ENCODE results near the gene ENGASE.
"Not testable (repeated sequence)": the region's sequence is repeated elsewhere in the genome, so short reads cannot be mapped to it uniquely, and the experiment has no call there.

The ENGASE gene

GRCh38 chr17:79074649-79075445 is at the start of gene ENGASE:
Gene ENGASE, plus strand, starts transcription at chr17:79074824. Its CDS starts 121 bp downstream, at chr17:79074945.
- DNase-seq: peak; percentile 83

GRCh38 chr17:79024901-79025737 is 49.5 kb upstream of the ENGASE start:
- DNase-seq: no peak

DNA sequence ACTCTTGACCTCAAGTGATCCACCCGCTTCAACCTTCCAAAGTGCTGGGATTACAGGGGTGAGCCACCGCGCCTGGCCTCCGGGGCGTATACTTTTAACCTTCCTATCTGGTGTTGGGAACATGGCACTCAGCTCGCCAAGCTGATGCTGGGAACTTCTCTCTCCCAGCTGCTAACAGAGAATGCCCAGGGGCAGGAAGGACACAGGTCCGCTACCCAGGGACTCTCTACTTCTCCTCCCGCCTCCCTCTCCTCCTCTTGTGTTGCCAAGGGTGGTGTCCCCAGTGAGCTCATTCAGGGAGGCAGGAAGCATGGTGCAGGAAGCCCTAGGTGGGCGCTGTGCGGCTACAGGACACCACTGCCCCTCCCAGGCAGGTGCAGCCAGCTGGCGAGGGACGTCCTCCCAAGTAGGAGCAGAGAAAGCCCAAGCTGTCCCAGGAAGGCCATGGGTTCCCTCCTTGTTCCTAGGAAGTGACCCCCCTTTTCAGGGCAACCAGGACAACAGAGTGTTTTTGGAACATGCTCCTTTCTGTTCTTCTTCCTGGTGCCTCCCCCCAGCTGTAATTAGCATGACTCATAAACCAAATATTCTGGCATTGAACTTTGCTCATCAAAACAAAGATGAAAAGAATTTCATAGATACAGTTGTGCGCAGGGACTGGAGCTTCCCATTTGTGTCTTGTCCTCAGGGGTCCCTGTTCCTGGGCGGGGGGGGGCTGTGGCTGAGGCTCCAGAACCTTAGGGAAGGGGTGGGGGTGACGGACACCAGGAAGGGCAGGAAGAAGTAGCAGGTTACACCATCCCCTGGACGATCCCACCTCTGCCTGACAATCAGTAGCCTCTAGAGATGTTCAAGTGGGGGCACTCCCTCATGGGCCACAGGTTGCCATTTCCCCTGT is 48.0 kb upstream of the ENGASE start:
- peak; percentile 85 for DNase-seq

DNA sequence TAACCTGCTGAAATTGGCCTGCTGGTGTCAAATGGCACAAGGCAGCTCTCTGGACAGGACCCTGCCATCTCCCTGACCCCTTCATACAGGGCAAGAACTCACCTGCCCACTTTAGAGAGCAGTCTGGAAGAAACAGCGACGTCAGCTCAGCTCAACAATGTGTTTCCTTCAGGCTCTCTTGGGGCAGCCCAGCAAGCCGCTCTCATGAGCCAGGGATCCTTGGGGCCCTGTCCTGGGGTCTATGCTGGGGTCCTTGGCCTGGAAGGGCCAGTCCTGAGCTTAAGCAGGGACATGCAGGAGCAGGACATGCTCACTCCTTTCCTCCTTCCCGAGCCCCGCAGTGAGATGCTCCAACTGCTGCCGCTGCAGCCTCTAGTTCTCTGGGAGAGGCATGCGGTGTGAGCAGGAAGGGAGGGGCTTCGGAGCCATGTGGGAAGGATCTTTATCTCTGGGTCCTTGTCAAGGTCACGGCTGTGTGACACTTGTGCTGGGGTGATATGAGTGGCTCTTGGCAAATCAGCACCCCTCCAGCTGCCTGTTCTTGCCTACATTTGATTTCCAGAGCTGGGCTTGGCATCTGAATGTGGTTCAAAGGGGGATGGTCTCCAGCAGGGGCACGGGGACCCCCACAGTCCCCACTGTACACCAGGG is 47.2 kb upstream of the ENGASE start:
- DNase-seq: no peak

GRCh38 chr17:79027925-79028491 is 46.6 kb upstream of the ENGASE start:
- DNase-seq: no peak

- no peak for DNase-seq
Observed at GRCh38 chr17:79028496-79029326, 45.9 kb upstream of the ENGASE start.

GRCh38 chr17:79029327-79030009 is 45.2 kb upstream of the ENGASE start:
- DNase-seq: no peak

- not testable (repeated sequence) for DNase-seq
Observed at GRCh38 chr17:79030636-79031035, 44.0 kb upstream of the ENGASE start.

- no peak for DNase-seq
Observed at GRCh38 chr17:79031996-79032875, 42.4 kb upstream of the ENGASE start.

- no peak for DNase-seq
Observed at GRCh38 chr17:79033046-79033616, 41.5 kb upstream of the ENGASE start.

DNA sequence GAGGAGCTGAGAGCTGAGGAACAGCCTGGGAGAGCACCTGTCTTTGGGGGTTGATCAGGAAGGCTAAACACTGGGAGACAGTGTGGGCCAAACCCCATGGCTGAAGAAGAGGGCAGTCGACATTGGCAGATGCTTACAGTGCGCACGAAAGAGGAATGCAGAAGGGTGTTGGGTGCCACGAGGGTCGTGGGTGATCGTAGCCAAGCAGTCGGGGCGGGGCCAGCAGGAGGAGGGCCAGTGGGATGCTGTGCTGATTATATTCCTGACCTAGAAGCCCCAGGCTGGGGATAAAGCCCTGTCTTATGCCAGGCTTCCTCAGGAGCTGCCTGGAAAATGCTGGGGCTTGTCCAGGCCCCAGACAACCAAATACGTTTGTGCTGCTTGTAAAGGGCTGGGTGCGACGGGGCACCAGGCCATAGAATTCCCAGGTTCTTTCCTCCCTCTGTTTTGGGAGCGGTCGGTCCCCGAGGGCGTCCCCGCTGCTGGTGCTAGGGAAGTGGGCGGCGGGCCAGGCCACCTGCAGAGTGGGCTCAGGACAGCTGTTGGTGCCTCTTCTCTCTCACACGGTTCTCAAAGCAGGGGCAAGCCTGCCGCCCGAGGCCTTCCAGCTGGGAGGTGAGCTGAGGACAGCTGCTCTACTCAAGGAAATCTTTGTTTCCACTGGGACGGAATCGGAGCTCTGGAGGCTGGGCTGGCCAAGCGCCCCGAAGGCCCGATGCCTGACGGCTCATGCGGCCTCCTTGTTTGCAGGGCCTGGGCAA is 40.7 kb upstream of the ENGASE start:
- no peak for DNase-seq

- no peak for DNase-seq
Observed at GRCh38 chr17:79034931-79035485, 39.6 kb upstream of the ENGASE start.

GRCh38 chr17:79035686-79036085 is 38.9 kb upstream of the ENGASE start:
- DNase-seq: no peak

GRCh38 chr17:79036181-79036580 is 38.4 kb upstream of the ENGASE start:
- no peak for DNase-seq

DNA sequence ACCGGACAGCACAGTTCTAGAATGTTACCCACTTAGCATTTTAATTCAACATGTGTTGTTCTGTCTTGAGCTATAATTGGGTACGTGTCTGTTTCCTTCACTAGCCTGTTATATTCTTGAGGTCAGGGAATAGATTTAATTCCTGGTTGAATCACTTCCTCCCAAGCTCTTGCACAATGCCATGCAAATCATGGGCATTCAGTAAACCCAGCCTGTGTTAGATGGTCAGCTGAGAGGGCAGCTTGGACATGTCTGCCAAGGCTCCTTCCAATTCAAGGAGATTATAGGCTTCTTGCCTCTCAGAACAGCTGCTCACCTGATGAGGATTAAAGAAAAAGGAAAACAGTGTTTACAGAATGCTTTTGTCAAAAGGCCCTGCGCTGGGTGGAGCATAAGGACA is 38.0 kb upstream of the ENGASE start:
- DNase-seq: peak; percentile 95

GRCh38 chr17:79038545-79039135 is 36.0 kb upstream of the ENGASE start:
- peak; percentile 97 for DNase-seq

DNA sequence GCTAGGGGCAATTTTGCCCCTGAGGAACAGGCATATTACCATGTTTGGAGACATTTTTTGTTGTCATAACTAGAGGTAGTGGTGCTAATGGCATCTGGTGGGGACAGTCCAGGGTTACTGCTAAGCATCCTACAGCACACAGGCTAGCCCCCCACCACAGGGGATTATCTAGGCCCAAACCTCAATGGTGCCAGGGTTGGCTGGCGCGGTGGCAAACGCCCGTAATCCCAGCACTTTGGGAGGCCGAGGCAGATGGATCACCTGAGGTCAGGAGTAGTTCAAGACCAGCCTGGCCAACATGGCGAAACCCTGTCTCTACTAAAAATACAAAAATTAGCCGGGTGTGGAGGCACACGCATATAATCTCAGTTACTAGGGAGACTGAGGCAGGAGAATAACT is 35.5 kb upstream of the ENGASE start:
- DNase-seq: no peak

- no peak for DNase-seq
Observed at GRCh38 chr17:79039886-79040285, 34.7 kb upstream of the ENGASE start.
